ENCODE data around the gene AQP12A.
"Not testable (repeated sequence)": the region's sequence is repeated elsewhere in the genome, so short reads cannot be mapped to it uniquely, and the experiment has no call there.

Gene AQP12A

DNA sequence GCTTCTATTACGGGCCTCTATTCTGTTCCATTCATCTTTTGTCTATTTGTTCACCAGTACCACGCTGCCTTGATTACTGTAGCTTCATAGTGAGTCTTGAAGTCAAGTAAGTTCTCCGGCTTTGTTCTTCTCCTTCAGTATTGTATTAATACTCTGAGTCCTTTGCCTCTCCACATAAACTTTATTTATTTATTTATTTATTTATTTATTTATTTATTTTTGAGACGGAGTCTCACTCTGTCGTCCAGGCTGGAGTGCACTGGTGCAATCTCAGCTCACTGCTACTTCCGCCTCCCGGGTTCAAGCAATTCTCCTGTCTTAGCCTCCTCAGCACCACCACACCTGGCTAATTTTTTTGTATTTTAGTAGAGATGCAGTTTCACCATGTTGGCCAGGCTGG is 31.8 kb upstream of the AQP12A start:
- DNase-seq (ENCODE audit: low spot score) = not testable (repeated sequence)

DNA sequence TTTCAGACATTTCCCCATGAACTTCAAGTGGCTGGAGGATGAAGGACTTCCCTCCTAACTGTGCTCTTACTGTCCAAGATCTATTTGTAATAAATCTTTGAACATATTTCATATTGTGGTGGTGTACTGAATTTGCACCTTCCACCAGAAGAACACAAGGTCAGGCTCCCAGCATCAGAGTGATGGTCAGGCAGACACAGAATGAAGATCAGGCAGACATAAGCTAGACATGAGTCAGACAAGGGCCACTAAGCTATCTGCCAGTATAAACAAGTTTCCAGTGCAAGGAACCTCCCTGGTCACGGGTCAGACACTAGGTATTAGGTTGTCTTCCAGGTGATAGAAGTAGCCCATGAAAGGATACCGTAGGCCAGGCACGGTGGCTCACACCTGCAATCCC is 29.0 kb upstream of the AQP12A start:
- DNase-seq (ENCODE audit: low spot score) = peak; percentile 3

DNA sequence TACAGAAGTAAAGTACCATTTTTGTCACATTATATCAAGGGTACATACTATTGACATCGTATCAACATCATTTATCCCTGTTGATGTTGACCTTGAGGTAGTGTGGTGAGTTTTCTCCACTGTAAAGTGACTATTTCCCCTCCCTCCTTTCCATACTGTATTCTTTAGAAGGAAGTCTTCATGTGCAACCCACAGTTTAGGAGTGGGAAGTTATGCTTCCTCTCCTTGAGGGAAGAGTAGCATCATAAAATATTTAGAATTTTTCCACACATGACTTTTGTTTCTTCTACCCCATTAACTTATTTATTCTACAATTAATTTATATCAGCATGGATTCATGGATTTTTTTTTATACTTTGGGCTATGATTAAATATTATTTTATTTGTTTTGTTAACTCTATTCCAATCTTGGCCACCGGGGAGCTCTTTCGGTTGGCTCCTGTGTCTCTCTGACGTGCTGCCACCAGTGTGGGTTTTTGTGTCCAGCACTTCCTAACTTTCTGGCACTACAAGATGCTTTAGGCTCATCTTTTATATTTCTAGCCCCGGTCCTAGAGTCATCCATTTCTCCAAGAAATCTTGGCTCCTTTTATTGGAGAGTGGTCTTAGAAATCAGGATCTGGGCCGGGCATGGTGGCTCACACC is 28.0 kb upstream of the AQP12A start:
- peak; percentile 7 for DNase-seq (ENCODE audit: low spot score)

- no peak for DNase-seq (ENCODE audit: low spot score)
Measured at GRCh38 chr2:240664622-240665021, 27.0 kb upstream of the AQP12A start.

DNA sequence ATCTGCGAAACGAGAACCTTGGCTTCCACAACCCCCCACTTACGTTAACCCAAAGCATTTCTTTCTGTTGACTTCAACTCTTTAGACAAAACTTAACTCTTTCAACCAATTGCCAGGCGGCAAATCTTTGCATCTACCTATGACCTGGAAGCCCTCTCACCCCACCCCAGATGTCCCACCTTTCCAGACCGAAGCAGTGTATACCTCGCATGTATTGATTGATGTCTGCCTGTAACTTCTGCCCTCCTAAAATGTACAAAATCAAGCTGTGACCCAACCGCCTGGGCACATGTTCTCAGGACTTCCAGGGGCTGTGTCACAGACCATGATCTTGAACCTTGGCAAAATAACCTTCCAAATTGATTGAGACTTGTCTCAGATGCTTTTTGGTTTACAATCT is 21.3 kb upstream of the AQP12A start:
- no peak for DNase-seq (ENCODE audit: low spot score)

- DNase-seq (ENCODE audit: low spot score) = no peak
Measured at GRCh38 chr2:240670950-240671349, 20.7 kb upstream of the AQP12A start.

DNA sequence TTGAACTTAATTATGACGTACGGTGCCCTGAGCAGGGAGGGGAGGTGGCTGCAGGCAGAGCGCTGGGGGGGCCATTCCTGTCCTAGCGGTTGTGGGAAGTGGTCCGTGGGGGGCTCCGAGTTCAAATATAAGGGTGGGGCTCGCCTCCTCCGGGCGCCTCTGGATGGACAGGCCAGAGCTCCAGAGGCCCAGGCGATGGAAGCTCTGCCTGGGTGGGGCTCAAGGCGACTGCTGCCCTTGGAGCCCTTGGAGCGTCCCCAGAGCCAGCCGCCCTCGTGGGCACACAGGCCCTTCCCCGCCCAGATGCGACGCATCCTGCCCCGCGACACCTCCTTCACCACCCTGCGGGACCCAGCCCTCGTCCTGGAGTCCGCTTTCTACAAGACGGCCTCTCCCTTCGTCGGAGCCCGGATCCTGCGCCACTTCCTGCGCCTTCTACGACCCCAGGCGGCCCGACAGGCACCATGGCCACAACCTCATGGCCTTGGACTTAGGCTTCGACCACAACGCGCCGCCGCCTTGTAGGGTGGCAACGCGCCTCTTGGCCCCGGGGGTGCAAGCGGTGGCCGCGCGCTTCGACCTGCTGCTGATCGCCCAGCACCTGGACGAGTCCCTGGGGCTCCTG is 19.5 kb upstream of the AQP12A start:
- DNase-seq (ENCODE audit: low spot score) = no peak

DNA sequence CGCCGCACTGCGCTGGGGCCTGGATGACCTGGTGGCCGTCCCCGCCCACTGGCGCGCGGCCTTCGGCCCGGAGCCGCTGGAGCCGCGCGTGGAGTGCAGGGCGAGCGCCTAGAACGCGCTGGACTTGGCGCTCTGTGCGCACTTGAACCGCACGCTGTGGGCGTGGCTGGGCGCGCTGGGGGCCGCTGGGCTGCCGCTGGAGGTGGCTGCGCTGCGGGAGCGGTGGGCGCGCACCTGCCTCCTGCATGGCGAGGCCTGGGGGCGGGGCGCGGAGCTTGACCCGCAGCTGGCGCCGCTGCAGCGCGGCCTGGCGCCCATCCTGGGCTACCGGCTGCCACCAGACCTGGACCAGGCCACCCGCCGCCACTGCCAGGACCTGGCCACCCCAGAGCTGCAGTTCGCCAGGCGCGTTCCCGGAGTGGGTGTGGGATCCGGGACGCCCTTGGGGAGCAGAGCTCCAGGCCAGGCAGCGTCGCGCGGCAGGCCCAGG is 18.9 kb upstream of the AQP12A start:
- no peak for DNase-seq (ENCODE audit: low spot score)

DNA sequence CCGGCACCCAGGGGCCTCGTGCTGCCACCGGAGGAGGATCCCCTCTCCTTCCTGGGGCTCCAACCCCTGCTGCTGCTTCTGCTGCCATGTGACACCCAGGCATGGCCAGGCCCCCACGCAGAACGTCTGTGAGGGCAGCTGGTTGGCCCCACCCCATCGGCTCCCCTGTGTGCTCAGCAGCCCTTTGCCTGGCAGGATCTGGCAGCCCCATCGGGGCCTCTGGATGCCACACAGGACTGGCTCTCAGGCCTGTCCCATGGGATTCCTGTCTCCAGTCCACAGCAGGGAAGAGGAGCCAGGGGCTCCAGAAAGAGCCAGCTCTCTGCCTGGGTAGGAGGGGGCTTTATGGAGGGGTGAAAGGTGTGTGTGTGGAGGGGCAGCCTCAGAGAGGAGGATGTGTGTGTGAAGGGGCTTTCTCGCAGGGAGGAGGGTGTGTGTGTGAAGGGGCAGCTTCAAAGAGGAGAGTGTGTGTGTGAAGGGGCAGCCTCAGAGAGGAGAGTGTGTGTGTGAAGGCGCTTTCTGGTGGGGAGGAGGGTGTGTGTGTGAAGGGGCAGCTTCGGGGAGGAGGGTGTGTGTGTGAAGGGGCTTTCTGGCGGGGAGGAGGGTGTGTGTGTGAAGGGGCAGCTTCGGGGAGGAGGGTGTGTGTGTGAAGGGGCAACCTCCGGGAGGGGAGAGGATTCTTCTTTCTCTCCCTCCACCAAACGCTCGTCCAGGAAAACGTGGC is 17.0 kb upstream of the AQP12A start:
- not testable (repeated sequence) for DNase-seq (ENCODE audit: low spot score)

GRCh38 chr2:240675345-240675744 is 16.3 kb upstream of the AQP12A start:
- DNase-seq (ENCODE audit: low spot score) = not testable (repeated sequence)

- not testable (repeated sequence) for DNase-seq (ENCODE audit: low spot score)
Measured at GRCh38 chr2:240678043-240678442, 13.6 kb upstream of the AQP12A start.

GRCh38 chr2:240678909-240679308 is 12.8 kb upstream of the AQP12A start:
- DNase-seq (ENCODE audit: low spot score) = not testable (repeated sequence)

DNA sequence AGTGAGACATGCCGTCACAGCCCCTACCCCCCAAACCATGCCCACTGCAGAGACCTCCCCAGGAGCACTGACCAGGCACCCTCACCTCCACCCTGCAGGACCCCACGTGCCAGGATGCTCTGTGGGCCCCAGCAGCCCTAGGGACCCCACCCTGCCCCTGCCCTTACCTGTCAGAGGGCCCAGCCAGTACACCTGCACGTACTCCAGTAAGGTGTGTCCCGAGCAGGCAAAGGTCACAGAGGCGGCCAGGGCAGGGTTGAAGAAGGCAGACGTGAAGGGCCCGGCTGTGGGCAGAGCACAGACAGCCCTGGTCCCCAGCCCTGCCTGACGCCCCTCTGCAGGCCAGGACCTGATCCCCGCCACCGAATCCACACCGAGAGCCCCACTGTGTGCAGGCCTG is 11.5 kb upstream of the AQP12A start:
- not testable (repeated sequence) for DNase-seq (ENCODE audit: low spot score)

- not testable (repeated sequence) for DNase-seq (ENCODE audit: low spot score)
Measured at GRCh38 chr2:240682431-240683224, 9.0 kb upstream of the AQP12A start, which contains the start of gene AQP12B. AQP12B (minus strand) TSS chr2:240682885; CDS start chr2:240682837, 48 bp downstream.

DNA sequence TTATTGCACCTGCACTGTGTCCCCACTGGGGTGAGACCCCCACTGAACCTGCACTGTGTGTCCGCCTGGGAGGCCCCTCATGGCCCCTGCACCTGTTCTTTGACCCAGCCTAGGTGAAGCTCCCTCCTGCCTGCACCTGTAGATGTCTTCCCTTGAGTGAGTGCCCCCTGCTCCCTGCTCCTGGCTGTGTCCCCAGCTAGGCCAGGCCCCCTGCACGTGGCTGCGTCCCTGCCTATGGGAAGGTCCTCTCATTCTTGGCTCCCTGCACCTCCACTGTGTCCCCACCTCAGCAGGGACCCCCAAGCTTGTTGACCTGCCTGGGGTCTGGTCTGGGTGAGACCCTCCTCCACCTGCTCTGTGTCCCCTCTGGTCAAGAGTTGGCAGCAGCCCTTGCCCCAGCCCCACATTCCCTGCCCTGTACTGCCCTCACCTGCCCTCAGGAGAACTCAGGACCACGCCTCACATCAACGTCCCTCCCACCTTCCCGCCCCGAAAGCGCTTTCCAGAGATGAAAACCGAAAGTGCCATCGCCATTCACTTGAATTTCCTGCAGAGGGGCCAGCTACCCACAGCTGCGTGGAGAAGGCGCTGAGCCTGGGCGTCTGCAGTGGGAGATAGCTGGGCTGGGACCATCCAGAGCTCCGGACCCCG is 8.2 kb upstream of the AQP12A start:
- DNase-seq (ENCODE audit: low spot score) = not testable (repeated sequence)

DNA sequence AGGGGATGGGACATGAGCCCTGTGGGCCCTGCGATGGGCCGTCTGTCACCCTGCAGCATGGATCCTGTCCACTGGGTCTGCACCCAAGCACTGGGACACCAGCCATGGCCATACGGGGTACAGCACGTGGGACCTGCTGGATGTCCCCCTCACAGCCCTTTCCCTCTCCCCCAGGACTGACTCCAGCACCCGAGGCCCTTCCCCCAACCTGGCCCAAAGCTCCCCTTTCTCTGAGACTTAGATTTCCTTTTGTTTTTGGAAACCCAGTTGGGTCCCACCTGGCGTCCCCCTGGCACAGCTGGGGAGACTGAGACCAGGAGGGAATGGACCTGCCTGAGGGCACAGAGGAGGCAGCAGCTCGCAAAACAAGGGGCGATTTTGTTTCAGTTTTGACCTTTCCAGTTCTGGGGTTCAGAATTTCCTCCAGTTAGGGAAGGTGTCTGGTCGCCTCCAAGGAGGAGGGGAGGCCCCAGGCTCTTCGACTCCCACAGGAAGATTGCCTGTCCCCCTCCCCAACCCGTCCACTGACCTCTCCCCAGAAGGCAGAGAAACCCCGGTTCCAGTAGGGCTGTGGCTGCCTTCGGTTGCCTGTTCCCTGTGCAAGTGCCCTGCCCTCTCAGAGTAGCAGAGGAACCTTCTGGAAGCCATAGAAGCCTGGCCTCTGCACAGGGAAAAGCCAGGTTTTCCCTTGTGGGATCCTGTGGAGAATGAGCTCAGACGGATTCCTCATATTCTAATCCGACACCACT is 7.5 kb upstream of the AQP12A start:
- not testable (repeated sequence) for DNase-seq (ENCODE audit: low spot score)

GRCh38 chr2:240685771-240686371 is 5.8 kb upstream of the AQP12A start:
- DNase-seq (ENCODE audit: low spot score) = peak; percentile 53

DNA sequence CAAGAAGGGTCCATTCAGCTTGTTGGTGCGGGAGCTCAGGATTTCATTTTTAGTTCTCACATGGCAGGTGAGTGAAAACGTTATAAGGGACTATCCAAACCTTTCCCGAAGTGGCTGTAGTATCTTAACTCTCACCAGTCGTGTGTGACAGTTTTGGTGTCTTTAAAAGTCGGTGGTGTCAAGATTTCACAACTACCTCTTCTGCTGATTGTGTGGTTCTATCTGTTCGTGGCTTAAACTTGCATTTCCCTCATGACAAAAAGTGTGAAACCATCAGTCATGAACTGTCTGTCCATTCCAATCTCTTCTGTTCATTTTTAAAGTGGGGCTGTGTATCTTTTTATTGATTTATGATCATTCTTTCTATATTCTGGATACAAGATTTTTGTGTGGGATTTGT is 5.2 kb upstream of the AQP12A start:
- DNase-seq (ENCODE audit: low spot score) = no peak

GRCh38 chr2:240687045-240687740 is 4.5 kb upstream of the AQP12A start:
- no peak for DNase-seq (ENCODE audit: low spot score)
